NCI-H2196 (cell line): ENCODE measurements around the gene MORC4.
A peak's percentile ranks its signal among the peaks of the same experiment; 100 is the strongest.
"Not testable (repeated sequence)": the region's sequence is repeated elsewhere in the genome, so short reads cannot be mapped to it uniquely, and the experiment has no call there.

Source experiments
- DNase-seq: peaks from one replicate; lab custom pipeline; 2025; ENCODE audit not compliant: unreplicated experiment; lab: John Stamatoyannopoulos, UW

The MORC4 gene

DNA sequence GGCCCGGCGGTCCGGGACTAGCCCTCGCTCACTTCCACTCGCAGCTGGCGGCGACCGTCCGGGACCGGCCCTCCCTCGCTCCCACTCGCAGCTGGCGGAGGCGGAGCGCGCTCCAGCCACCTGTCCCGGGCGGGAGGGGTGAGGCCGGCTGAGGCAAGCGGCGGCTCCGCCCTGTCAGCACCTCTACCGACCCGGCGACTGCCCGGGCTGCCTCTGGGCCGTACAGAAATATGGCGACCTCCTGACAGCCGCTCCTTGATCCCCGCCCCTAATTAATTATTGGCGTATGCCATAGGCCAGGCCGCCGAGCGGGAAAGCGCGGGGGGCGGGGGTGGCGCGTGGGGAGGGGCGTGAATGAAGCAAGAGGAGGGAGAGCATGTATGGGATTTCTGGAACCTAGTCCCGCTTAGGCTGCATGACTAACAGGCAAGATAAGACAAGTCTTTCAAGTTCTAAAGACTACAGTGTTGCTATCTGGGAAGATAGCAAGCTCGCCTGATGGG lies at the start of gene MORC4:
MORC4 (minus strand) TSS at position 200 of the 503 bp plus-strand sequence. CDS start 243 bp downstream, outside the sequence.
- peak; percentile 69 for DNase-seq

DNA sequence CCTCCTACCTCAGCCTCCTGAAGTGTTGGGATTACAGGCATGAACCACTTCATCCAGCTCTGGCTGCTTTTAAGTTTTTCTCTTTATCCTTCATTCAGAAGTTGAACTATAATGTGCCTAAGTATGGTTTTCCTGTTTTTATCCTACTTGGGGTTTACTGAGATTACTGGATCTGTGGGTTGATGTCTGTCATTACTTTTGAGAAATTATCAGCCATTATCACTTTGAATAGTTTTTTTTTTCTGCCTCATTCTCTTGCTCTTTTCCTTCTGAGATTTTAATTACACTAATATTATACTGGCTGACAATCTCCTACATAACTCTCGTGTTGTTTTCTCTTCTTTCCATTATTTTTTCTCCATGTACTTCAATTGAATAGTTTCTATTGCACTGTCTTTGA lies 47.6 kb upstream of the MORC4 start:
- DNase-seq: no peak

DNA sequence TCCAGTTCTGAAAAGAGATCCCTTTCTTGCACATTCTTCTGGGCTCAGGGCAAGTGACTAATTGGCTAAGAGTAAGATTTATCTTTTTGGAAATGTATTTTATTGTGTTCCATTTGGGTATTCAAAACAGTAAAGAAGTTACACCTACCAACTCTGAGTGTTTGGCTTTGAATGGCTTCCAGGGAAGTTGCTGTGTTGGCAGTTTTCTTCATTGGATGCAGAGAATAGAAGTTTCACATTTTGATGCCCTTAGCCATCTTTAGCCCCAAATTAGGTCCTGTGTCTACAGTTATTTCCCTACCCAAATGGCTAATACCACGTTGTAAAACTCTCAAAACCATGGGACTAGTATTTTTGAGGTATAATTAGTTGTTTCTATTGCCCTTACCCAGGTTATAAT lies 29.7 kb upstream of the MORC4 start:
- DNase-seq: no peak

DNA sequence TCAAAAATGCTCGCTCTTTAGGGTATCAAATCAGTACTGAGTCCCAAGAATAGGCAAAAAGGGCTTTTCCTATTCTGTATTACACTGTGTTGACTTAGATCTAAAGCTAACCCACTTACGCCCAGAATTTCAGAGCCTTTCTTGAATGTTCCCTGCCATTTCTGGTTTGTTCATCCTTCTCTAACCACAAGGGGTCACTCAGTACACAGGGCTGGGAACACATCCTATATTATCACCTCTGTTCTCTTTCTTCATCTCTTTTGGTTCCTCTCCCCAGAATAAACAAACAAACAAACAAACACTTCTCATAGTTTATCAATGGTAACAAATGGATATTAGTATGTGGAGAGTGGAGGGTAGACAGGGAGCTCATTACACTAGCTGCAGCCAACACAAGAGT lies 25.5 kb upstream of the MORC4 start:
- DNase-seq: peak; percentile 9

- no peak for DNase-seq
These were observed 14.9 kb upstream of the MORC4 start for GRCh38 chrX:107014936-107015335.

DNA sequence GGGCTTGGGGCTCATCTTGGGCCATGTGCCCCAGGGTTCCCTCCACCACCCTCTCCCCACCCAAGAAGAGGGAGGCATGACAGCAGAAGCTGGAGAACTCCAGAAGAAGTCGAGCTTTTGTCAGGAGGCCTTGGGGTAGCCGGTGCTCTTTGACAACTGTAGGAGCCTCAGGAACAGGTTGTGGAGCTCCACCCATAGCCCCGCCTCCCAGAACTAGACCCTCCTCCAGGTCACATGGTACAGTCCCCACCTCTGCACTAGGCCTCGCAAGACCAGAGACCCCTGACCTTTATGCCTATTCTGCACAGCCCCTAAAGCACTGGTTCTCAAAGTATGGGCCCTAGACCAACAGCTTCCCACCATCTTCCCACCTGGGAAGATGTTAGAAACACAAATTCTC lies 8.0 kb upstream of the MORC4 start:
- no peak for DNase-seq

- DNase-seq: peak; percentile 39
These were observed 723 bp downstream of the MORC4 start for GRCh38 chrX:106999002-106999975.

DNA sequence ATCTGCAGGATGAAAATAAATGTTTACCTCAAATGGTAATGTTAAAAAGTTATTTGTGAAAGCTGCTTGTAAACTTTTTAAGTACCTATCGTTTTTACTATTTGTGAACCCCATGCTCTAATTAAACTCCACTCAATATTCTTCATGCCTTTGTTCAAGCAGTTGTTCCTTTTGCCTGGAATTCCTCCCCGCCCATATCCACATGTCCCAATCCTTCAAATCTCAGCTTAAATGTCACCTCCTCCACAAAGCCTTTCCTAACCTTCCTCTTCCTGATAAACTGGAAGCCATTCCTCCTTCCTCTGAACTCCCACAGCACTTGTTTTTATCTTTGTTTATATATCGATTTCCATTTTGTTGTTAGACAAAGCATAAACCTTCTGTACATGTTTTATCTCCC lies 2.4 kb downstream of the MORC4 start:
- no peak for DNase-seq

DNA sequence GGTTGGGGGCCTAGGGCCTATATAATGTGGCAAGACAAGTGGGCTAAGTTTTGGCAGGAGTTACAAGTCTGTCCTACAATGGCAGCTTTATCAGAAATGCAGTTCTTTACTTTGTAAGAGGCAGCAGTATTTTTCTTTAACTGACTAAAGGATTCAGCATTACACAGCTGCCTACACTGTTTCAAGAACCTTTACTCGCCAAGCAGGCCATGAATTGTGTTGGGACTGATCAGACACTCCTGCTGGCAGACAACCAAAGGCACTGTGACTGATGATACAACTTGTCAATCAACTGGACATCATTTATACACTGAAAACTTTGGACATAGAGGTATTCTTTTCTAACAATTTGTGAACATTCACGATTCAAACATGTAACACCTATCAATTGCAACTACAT lies 4.3 kb downstream of the MORC4 start:
- DNase-seq: no peak

GRCh38 chrX:106987488-106987887 lies 12.5 kb downstream of the MORC4 start:
- DNase-seq: no peak

GRCh38 chrX:106980952-106981626 lies 18.9 kb downstream of the MORC4 start:
- DNase-seq: no peak

GRCh38 chrX:106976416-106976815 lies 23.6 kb downstream of the MORC4 start:
- no peak for DNase-seq

DNA sequence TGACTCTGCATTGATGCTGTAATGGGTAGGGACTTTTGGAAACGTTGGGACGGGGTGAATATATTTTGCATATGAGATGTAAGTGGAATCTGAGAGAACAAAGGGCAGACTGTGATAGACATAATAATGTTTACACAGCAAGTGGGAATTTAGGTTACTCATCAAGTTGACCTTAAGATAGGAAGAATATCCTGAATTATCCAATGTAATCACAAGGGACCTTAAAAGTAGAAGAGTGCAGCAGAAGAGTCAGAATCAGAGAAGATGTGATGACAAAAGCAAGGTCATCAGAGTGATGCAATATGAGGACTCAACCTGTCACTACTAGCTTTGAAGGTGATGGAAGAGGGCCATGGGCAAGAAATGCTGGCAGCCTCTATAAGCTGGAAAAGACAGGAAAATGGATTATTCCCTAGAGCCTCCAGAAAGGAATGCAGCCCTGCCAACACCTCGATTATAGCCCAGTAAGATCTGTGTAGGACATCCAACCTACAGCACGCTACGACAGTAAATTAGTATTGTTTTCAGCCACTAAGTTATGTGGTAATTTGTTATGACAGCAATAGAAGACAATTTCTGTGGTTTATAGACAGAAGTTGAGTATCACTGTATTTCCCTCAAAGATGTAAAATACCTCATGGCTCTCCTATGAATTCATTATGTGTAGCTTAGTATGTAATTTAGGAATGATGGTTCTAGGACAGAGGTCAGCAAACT lies 26.4 kb downstream of the MORC4 start:
- no peak for DNase-seq

DNA sequence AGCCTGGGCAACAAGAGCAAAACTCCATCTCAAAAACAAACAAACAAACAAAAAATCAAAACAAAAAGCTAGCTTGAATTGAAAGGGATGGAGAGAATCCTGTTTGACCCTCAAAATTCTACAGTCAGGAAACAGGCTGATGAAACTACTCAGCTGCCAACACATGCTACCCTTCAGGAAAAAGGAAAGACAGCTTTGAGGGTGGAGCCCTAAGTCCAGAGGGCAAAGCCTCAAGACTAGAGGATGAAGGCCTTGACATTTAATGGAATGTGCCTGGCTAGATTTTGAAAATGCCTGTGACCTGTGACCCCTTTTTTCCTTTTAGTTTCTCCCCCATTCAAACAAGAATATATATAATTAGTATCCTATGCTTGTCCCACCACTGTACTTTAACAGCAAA lies 27.1 kb downstream of the MORC4 start:
- no peak for DNase-seq

DNA sequence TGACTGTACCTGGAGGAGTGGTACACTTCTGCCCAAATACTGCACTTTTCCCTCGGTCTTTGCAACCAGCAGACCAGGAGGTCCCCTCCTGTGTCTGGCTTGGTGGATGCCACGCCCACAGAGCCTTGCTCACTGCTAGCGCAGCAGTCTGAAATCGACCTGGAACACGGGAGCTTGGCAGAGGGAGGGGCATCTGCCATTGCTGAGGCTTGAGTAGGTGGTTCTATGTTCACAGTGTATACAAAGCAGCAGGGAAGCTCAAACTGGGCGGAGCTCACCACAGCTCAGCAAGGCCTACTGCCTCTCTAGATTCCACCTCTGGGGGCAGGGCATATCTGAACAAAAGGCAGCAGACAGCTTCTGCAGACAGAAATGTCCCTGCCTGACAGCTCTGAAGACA lies 33.5 kb downstream of the MORC4 start:
- DNase-seq: not testable (repeated sequence)

DNA sequence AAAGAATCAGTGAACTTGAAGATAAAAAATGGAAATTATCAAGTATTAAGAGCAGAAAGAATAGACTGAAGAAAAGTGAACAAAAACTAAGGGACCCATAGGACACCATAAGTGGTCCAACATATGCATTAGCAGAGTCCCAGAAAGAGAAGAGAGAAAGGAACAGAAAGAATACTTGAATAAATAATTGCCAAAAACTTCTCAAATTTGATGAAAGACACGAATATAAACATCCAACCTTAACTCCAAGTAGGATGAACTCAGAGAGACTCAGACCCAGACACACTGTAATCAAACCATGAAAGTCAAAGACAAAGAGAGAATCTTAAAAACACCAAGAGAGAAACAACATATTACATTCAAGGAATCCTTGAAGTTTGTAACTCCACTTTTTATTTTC lies 35.7 kb downstream of the MORC4 start:
- no peak for DNase-seq

DNA sequence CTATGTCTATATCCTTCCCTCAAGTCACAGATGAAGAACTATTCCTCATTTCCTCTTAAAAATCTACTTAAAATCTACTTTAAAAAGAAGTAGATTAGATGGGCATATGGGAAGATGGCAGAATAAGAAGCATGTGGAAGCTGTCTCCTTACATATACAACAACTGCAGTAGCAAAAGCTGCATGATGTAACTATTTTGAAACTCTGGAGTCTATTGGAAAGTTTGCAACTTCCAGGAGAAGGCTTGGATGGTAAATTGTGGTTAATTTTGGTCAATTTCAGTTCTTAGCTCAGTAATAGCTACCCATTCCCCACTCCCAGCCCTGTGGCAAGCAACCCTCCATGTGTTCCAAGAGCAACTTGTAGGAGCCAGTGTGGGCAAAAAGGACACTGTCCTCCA lies 36.9 kb downstream of the MORC4 start:
- DNase-seq: no peak

GRCh38 chrX:106959901-106960300 lies 40.1 kb downstream of the MORC4 start:
- peak; percentile 7 for DNase-seq

GRCh38 chrX:106957856-106958255 lies 42.2 kb downstream of the MORC4 start:
- DNase-seq: no peak

DNA sequence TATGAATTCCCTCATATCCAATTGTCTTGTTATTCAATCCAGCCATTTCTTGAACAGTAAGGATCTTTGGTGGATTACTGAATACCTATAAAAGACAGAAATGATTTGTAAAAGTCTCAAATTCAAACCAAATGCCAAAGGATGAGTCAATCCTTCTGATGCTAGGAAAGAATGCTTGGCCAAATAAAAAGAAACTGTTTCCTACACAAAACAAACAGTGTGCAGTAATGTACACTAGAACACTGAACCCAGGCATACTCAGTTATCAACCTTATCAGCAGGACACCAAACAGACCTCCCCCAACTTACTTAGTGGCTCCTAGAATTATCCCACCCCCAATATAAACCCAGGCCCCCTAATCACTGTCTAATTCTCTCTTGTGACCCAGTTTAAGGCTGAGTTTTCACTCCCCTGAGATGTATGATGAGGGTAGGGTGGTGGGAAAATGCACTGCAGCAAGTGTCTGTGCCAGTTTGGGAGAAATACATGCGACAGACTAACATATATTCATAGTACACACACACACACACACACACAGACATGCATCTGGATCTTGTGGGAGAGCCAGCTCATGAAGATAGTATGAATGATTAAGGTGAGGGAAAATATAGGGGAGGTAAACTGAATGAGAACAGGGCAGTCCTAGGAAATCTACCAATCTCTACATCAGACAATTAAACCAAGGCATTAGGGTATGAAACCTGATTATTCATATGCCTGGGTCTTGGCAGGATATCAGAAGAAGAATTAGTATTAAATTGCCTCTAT lies 44.8 kb downstream of the MORC4 start:
- no peak for DNase-seq

DNA sequence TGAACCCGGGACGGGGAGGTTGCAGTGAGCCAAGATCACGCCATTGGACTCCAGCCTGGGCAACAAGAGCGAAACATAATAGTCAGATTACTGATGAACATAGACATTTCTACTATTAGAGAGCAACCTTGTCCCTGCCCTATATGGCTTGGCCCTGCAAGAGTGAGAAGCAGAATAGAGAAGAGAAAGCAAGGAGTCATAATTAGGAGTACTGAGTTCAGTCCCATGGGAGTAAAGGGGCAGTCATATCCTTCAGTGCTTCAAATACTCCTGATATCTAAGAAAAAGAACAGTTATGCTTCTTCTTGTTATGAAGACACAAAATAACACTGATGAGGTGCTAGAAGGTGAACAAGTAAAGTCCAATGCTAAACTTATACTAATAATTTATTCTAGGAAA lies 46.0 kb downstream of the MORC4 start:
- no peak for DNase-seq
